SK-N-SH (cell line): ENCODE measurements around the gene COP1. TPM values are rescaled to one million over a fixed set of nuclear protein-coding genes. Genes with fewer than 3 reads are reported as not detected.

Experiments used
- CTCF ChIA-PET: fragments of 300-600, 350-600 bp; formaldehyde crosslinking; extraction: SDS; loops from one replicate; lab custom pipeline; 2021; lab: Yijun Ruan, JAX
- POLR2A ChIA-PET: fragments of 350-600 bp; sonication (Branson Sonifier 250); formaldehyde crosslinking; extraction: SDS; loops from one replicate; lab custom pipeline; 2020; ENCODE audit warnings: antibody characterized with exemption, inconsistent platforms; lab: Yijun Ruan, JAX
- DNase-seq: peaks from one replicate; pipeline ENCODE4 v3.0.0; 2012
- H2AFZ ChIP-seq: fragments of 200-600 bp; sonication (generic); 2 replicates; pipeline ENCODE4 v1.8.1; 2016; ENCODE audit warnings: antibody characterized with exemption, mild to moderate bottlenecking, low read depth
- H3F3A ChIP-seq: fragments of 200-600 bp; sonication (generic); replicated peaks from 2 replicates; pipeline ENCODE3; 2016; ENCODE audit warnings: antibody characterized with exemption, mild to moderate bottlenecking; ENCODE audit not compliant: insufficient read depth
- H3K27ac ChIP-seq, 2 experiments: fragments of 200-500 bp in 1 of 2; fragments of 200-600 bp in 1 of 2; sonication (Bioruptor generic) in 1 of 2; sonication (generic), shearing (Covaris generic) in 1 of 2; 2 replicates each; pipeline versions ENCODE4 v1.5.1 to v1.6.1; 2014 to 2016; ENCODE audit warnings: low read depth in 2 of 2, inconsistent platforms in 1 of 2, low read length in 1 of 2, mild to moderate bottlenecking in 1 of 2, mixed read lengths in 1 of 2
- H3K27me3 ChIP-seq: fragments of 200-600 bp; sonication (generic), shearing (Covaris generic); 2 replicates; pipeline ENCODE4 v1.6.1; 2016; ENCODE audit warnings: mixed run types; ENCODE audit not compliant: insufficient read depth
- H3K36me3 ChIP-seq, 2 experiments: fragments of 200-500 bp in 1 of 2; fragments of 200-600 bp in 1 of 2; sonication (Bioruptor generic) in 1 of 2; sonication (generic) in 1 of 2; replicated peaks in 1 of 2; 2 replicates each; pipeline versions ENCODE3 to v1.5.1; 2014 to 2016; ENCODE audit warnings: low read length in 1 of 2, mild to moderate bottlenecking in 1 of 2; ENCODE audit not compliant: insufficient read depth in 2 of 2, control insufficient read depth in 1 of 2
- H3K4me1 ChIP-seq, 2 experiments: fragments of 200-500 bp in 1 of 2; fragments of 200-600 bp in 1 of 2; sonication (Bioruptor generic) in 1 of 2; sonication (generic), shearing (Covaris generic) in 1 of 2; 2 replicates each; pipeline versions ENCODE4 v1.5.1 to v1.6.1; 2014 to 2016; ENCODE audit warnings: low read depth in 1 of 2, low read length in 1 of 2, mixed run types in 1 of 2; ENCODE audit not compliant: insufficient read depth in 2 of 2, control insufficient read depth in 1 of 2
- H3K4me2 ChIP-seq: fragments of 200-600 bp; sonication (generic), shearing (Covaris generic); 2 replicates; pipeline ENCODE4 v1.6.1; 2017; ENCODE audit warnings: mixed run types
- H3K4me3 ChIP-seq, 2 experiments: fragments of 200-500 bp in 1 of 2; fragments of 200-600 bp in 1 of 2; sonication (Bioruptor generic) in 1 of 2; sonication (generic), shearing (Covaris generic) in 1 of 2; 2 replicates each; pipeline versions ENCODE4 v1.5.1 to v1.8.1; 2014 to 2016; ENCODE audit warnings: low read depth in 2 of 2, inconsistent platforms in 1 of 2, low read length in 1 of 2, mild to moderate bottlenecking in 1 of 2, mixed read lengths in 1 of 2, moderate library complexity in 1 of 2
- H3K79me2 ChIP-seq: fragments of 200-600 bp; sonication (generic); 2 replicates; pipeline ENCODE4 v1.8.1; 2017; ENCODE audit warnings: mild to moderate bottlenecking; ENCODE audit not compliant: insufficient read depth
- H3K9ac ChIP-seq: fragments of 200-600 bp; sonication (generic); 2 replicates; pipeline ENCODE4 v1.6.1; 2017; ENCODE audit warnings: mixed run types
- H3K9me2 ChIP-seq: fragments of 200-600 bp; sonication (generic); 2 replicates; pipeline ENCODE4 v1.6.1; 2017; ENCODE audit warnings: mixed run types
- H3K9me3 ChIP-seq: fragments of 200-600 bp; sonication (generic); 2 replicates; pipeline ENCODE4 v1.6.1; 2017; ENCODE audit warnings: mixed run types, mild to moderate bottlenecking, moderate library complexity
- H4K20me1 ChIP-seq: fragments of 200-600 bp; sonication (generic); 2 replicates; pipeline ENCODE4 v1.6.1; 2017; ENCODE audit warnings: mild to moderate bottlenecking, mixed run types; ENCODE audit not compliant: insufficient read depth
- EP300 ChIP-seq, 2 experiments: IDR thresholded peaks; 2 replicates each; pipeline versions ENCODE4 v1.4.0 to v1.6.1; 2012; ENCODE audit warnings: borderline replicate concordance in 1 of 2, low read depth in 1 of 2, low read length in 1 of 2
- EZH2phosphoT487 ChIP-seq: fragments of 200-600 bp; sonication (generic); IDR thresholded peaks from 2 replicates; pipeline ENCODE4 v1.6.1; 2017; ENCODE audit warnings: low read depth, mixed run types, mild to moderate bottlenecking, antibody characterized with exemption, moderate library complexity, borderline replicate concordance
- FOSL2 ChIP-seq: IDR thresholded peaks from 2 replicates; pipeline ENCODE4 v1.4.0; 2012; ENCODE audit warnings: low read depth, mild to moderate bottlenecking, moderate library complexity, borderline replicate concordance
- MEF2A ChIP-seq: IDR thresholded peaks from 2 replicates; pipeline ENCODE4 v1.4.0; 2012; ENCODE audit warnings: low read depth, borderline replicate concordance
- NFIC ChIP-seq: IDR thresholded peaks from 2 replicates; pipeline ENCODE4 v1.4.0; 2012; ENCODE audit warnings: borderline replicate concordance
- RCOR1 ChIP-seq: fragments of 150-350 bp; IDR thresholded peaks from 2 replicates; pipeline ENCODE4 v1.6.1; 2017; ENCODE audit warnings: antibody characterized with exemption, low read length
- TAF1 ChIP-seq: IDR thresholded peaks from 2 replicates; pipeline ENCODE4 v1.6.1; 2012; ENCODE audit warnings: low read depth, mild to moderate bottlenecking, low read length, moderate library complexity, borderline replicate concordance
- WGBS: methylation state at CpG from one replicate; pipeline ENCODE4 v1.1.6; 2017; ENCODE audit warnings: low lambda C conversion rate; 5-methylcytosine and 5-hydroxymethylcytosine counted together
- polyA plus RNA-seq, 3 experiments: library from polyadenylated mRNA; depleted of rRNA; stranded (reverse); fragments of >200 nt; gene quantifications; 2 replicates each; pipeline ENCODE4 v1.2.3, GENCODE V29; 2012
- TF ChIP-seq, protein P1 (sequence below): fragments of 150-350 bp; IDR thresholded peaks from 2 replicates; pipeline ENCODE4 v1.6.1; 2017; ENCODE audit warnings: antibody characterized with exemption, low read length, low read depth, borderline replicate concordance
- TF ChIP-seq, protein P2 (sequence below): IDR thresholded peaks from 2 replicates; pipeline ENCODE4 v1.4.0; 2012; ENCODE audit warnings: low read depth, borderline replicate concordance
- TF ChIP-seq, protein P3 (sequence below): IDR thresholded peaks from 2 replicates; pipeline ENCODE4 v1.6.1; 2012; ENCODE audit warnings: mild to moderate bottlenecking, low read depth, low read length, moderate library complexity
- TF ChIP-seq, protein P4 (sequence below): fragments of 200-600 bp; sonication (generic); IDR thresholded peaks from 2 replicates; pipeline ENCODE4 v1.6.1; 2017; ENCODE audit warnings: antibody characterized with exemption, mild to moderate bottlenecking, moderate library complexity

COP1 gene
- polyA plus RNA-seq, 1 of the 3 experiments (the other 2 are of a cell fraction), result 10.3 TPM

DNA sequence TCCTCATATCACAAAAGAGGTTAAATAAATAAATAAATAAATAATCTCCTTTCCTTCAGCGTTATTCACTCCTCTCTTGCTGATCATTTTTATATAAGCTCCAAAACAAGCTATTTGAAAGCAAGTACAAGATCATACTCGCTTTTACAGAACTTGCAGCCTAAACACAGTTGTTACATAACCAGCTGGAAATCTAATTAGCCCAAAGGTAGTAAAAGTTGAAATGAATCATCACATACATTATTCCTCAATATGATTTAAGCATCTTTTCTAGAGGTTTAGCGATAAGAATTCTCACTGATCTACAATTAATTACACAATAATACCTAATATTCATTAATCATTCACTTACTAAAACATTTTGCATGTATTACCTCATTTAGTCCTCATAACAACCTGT lies 160.2 kb downstream of the COP1 start:
- Histone ChIP-seq H3K9me2 (no peaks in the 10 kb centered on the region), H3K27me3 (no peaks in the 10 kb centered on the region), H2AFZ (no peak overlapping the region), H3K79me2 (no peaks in the 10 kb centered on the region), H3K9ac (no peak overlapping the region), H3K36me3 (peaks cover 15 to 16% of the 10 kb centered on the region in 2 experiments), H3K4me2 (no peak overlapping the region), H3F3A (no peaks in the 10 kb centered on the region), H4K20me1 (no peaks in the 10 kb centered on the region), H3K4me3 (no peak overlapping the region), H3K9me3 (no peaks in the 10 kb centered on the region), H3K4me1 (peaks cover 0 to 8% of the 10 kb centered on the region in 2 experiments; a peak in 2 of 4 replicates), H3K27ac (no peak overlapping the region)
- TF ChIP-seq NFIC (no peak), TAF1 (no peak), EP300 (IDR thresholded peaks at IDR 0.05; ENCODE audit: borderline replicate concordance in 1 of 2, low read depth in 1 of 2, low read length in 1 of 2) (no peak), EZH2phosphoT487 (no peak), MEF2A (no peak), RCOR1 (no peak), FOSL2 (no peak)
- TF ChIP-seq, protein P1, sequence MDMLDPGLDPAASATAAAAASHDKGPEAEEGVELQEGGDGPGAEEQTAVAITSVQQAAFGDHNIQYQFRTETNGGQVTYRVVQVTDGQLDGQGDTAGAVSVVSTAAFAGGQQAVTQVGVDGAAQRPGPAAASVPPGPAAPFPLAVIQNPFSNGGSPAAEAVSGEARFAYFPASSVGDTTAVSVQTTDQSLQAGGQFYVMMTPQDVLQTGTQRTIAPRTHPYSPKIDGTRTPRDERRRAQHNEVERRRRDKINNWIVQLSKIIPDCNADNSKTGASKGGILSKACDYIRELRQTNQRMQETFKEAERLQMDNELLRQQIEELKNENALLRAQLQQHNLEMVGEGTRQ, result no peak
- TF ChIP-seq, protein P2, sequence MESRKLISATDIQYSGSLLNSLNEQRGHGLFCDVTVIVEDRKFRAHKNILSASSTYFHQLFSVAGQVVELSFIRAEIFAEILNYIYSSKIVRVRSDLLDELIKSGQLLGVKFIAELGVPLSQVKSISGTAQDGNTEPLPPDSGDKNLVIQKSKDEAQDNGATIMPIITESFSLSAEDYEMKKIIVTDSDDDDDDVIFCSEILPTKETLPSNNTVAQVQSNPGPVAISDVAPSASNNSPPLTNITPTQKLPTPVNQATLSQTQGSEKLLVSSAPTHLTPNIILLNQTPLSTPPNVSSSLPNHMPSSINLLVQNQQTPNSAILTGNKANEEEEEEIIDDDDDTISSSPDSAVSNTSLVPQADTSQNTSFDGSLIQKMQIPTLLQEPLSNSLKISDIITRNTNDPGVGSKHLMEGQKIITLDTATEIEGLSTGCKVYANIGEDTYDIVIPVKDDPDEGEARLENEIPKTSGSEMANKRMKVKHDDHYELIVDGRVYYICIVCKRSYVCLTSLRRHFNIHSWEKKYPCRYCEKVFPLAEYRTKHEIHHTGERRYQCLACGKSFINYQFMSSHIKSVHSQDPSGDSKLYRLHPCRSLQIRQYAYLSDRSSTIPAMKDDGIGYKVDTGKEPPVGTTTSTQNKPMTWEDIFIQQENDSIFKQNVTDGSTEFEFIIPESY, result no peak
- TF ChIP-seq, protein P3, sequence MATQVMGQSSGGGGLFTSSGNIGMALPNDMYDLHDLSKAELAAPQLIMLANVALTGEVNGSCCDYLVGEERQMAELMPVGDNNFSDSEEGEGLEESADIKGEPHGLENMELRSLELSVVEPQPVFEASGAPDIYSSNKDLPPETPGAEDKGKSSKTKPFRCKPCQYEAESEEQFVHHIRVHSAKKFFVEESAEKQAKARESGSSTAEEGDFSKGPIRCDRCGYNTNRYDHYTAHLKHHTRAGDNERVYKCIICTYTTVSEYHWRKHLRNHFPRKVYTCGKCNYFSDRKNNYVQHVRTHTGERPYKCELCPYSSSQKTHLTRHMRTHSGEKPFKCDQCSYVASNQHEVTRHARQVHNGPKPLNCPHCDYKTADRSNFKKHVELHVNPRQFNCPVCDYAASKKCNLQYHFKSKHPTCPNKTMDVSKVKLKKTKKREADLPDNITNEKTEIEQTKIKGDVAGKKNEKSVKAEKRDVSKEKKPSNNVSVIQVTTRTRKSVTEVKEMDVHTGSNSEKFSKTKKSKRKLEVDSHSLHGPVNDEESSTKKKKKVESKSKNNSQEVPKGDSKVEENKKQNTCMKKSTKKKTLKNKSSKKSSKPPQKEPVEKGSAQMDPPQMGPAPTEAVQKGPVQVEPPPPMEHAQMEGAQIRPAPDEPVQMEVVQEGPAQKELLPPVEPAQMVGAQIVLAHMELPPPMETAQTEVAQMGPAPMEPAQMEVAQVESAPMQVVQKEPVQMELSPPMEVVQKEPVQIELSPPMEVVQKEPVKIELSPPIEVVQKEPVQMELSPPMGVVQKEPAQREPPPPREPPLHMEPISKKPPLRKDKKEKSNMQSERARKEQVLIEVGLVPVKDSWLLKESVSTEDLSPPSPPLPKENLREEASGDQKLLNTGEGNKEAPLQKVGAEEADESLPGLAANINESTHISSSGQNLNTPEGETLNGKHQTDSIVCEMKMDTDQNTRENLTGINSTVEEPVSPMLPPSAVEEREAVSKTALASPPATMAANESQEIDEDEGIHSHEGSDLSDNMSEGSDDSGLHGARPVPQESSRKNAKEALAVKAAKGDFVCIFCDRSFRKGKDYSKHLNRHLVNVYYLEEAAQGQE, result no peak
- TF ChIP-seq, protein P4, sequence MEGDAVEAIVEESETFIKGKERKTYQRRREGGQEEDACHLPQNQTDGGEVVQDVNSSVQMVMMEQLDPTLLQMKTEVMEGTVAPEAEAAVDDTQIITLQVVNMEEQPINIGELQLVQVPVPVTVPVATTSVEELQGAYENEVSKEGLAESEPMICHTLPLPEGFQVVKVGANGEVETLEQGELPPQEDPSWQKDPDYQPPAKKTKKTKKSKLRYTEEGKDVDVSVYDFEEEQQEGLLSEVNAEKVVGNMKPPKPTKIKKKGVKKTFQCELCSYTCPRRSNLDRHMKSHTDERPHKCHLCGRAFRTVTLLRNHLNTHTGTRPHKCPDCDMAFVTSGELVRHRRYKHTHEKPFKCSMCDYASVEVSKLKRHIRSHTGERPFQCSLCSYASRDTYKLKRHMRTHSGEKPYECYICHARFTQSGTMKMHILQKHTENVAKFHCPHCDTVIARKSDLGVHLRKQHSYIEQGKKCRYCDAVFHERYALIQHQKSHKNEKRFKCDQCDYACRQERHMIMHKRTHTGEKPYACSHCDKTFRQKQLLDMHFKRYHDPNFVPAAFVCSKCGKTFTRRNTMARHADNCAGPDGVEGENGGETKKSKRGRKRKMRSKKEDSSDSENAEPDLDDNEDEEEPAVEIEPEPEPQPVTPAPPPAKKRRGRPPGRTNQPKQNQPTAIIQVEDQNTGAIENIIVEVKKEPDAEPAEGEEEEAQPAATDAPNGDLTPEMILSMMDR, result no peak
- CTCF ChIA-PET, result interaction anchor here (0.7 to 1.9 kb wide), 4 partner anchors 8 to 674 kb away, joined by 3 to 5 read pairs (median 3); no protein-coding TSS in a partner anchor
- POLR2A ChIA-PET, result no interaction called here
- 89% methylated on average over 3 of the region's 3 CpGs for WGBS
- DNase-seq, result no peak
